HEK293T (cell line): Measurements from ENCODE around the gene MME.
"Not testable (repeated sequence)": the region's sequence is repeated elsewhere in the genome, so short reads cannot be mapped to it uniquely, and the experiment has no call there.

ENCODE experiments used
- CTCF ChIA-PET: fragments of 350-600 bp; formaldehyde crosslinking; extraction: SDS; loops from one replicate; lab custom pipeline; 2021; ENCODE audit warnings: antibody characterized with exemption, inconsistent platforms; lab: Yijun Ruan, JAX
- POLR2A ChIA-PET: fragments of 350-600 bp; formaldehyde crosslinking; extraction: SDS; loops from one replicate; lab custom pipeline; 2020; ENCODE audit warnings: antibody characterized with exemption, inconsistent platforms; lab: Yijun Ruan, JAX
- DNase-seq: peaks from one replicate; pipeline ENCODE4 v3.0.0; 2012; ENCODE audit warnings: mixed read lengths; ENCODE audit errors: extremely low spot score
- ARNT ChIP-seq: fragments of 450-650 bp; IDR thresholded peaks from 2 replicates; pipeline ENCODE4 v1.6.1; 2017; ENCODE audit warnings: mild to moderate bottlenecking
- BHLHE40 ChIP-seq: fragments of 450-650 bp; IDR thresholded peaks from 2 replicates; pipeline ENCODE4 v1.6.1; 2016; ENCODE audit warnings: mild to moderate bottlenecking, moderate library complexity, borderline replicate concordance
- CTBP1 ChIP-seq: fragments of 450-650 bp; IDR thresholded peaks from 2 replicates; pipeline ENCODE4 v1.6.1; 2016; ENCODE audit warnings: borderline replicate concordance
- ELF4 ChIP-seq: fragments of 450-650 bp; IDR thresholded peaks from 2 replicates; pipeline ENCODE4 v1.6.1; 2017; ENCODE audit warnings: antibody characterized with exemption
- FOXA1 ChIP-seq: fragments of 450-650 bp; IDR thresholded peaks from 2 replicates; pipeline ENCODE4 v1.6.1; 2016; ENCODE audit warnings: mild to moderate bottlenecking
- FOXK2 ChIP-seq: fragments of 450-650 bp; IDR thresholded peaks from 2 replicates; pipeline ENCODE4 v1.6.1; 2016; ENCODE audit warnings: mild to moderate bottlenecking
- FOXM1 ChIP-seq: fragments of 450-650 bp; IDR thresholded peaks from 2 replicates; pipeline ENCODE4 v1.6.1; 2017; ENCODE audit warnings: mild to moderate bottlenecking, borderline replicate concordance
- HDGF ChIP-seq: fragments of 450-650 bp; IDR thresholded peaks from 2 replicates; pipeline ENCODE4 v1.6.1; 2017; ENCODE audit warnings: antibody characterized with exemption, borderline replicate concordance
- L3MBTL2 ChIP-seq: fragments of 450-650 bp; conservative IDR thresholded peaks from 2 replicates; pipeline ENCODE4 v1.6.1; 2016; ENCODE audit warnings: mild to moderate bottlenecking
- LEF1 ChIP-seq: fragments of 450-650 bp; IDR thresholded peaks from 2 replicates; pipeline ENCODE4 v1.6.1; 2017; ENCODE audit warnings: mild to moderate bottlenecking, borderline replicate concordance
- NFRKB ChIP-seq: fragments of 450-650 bp; IDR thresholded peaks from 2 replicates; pipeline ENCODE4 v1.6.1; 2016; ENCODE audit warnings: mild to moderate bottlenecking, moderate library complexity
- PKNOX1 ChIP-seq: fragments of 450-650 bp; IDR thresholded peaks from 2 replicates; pipeline ENCODE4 v1.6.1; 2016
- SP1 ChIP-seq: fragments of 450-650 bp; IDR thresholded peaks from 2 replicates; pipeline ENCODE4 v1.6.1; 2017
- SUZ12 ChIP-seq: fragments of 450-650 bp; IDR thresholded peaks from 2 replicates; pipeline ENCODE4 v1.6.1; 2016; ENCODE audit warnings: mild to moderate bottlenecking
- TARDBP ChIP-seq: fragments of 450-650 bp; IDR thresholded peaks from 2 replicates; pipeline ENCODE4 v1.6.1; 2016
- ZNF384 ChIP-seq: fragments of 450-650 bp; IDR thresholded peaks from 2 replicates; pipeline ENCODE4 v1.6.1; 2016

Gene MME

GRCh38 chr3:155130001-155130400 lies 49.9 kb downstream of the MME start:
- POLR2A ChIA-PET = no interaction called here
- no peak for DNase-seq
- TF ChIP-seq TARDBP = no peak
- TF ChIP-seq HDGF = no peak
- no peak for TF ChIP-seq ZNF384
- no peak for TF ChIP-seq LEF1
- no peak for TF ChIP-seq PKNOX1
- no peak for TF ChIP-seq FOXA1
- TF ChIP-seq FOXK2 = no peak
- no peak for TF ChIP-seq L3MBTL2
- TF ChIP-seq CTBP1 = no peak
- no peak for TF ChIP-seq ARNT
- TF ChIP-seq SP1 = no peak
- TF ChIP-seq SUZ12 = no peak
- no peak for TF ChIP-seq ELF4
- TF ChIP-seq FOXM1 = no peak
- TF ChIP-seq BHLHE40 = no peak
- no peak for TF ChIP-seq NFRKB
- CTCF ChIA-PET = no interaction called here

GRCh38 chr3:155131104-155131503 lies 51.0 kb downstream of the MME start:
- TF ChIP-seq SUZ12 (no peak), ZNF384 (no peak), ARNT (no peak), FOXK2 (no peak), L3MBTL2 (no peak), FOXM1 (no peak), ELF4 (no peak), HDGF (no peak), FOXA1 (no peak), CTBP1 (no peak), NFRKB (no peak), TARDBP (no peak), SP1 (no peak), BHLHE40 (no peak), PKNOX1 (no peak), LEF1 (no peak)
- ChIA-PET POLR2A (no interaction called here), CTCF (no interaction called here)

GRCh38 chr3:155134311-155134710 lies 54.2 kb downstream of the MME start:
- DNase-seq, POLR2A ChIA-PET, CTCF ChIA-PET: not testable (repeated sequence)

More at GRCh38 chr3:155131104-155131503, 51.0 kb downstream of the MME start:
- no peak for DNase-seq

GRCh38 chr3:155135003-155135402 lies 54.9 kb downstream of the MME start:
- TF ChIP-seq L3MBTL2 (no peak), SUZ12 (no peak), ARNT (no peak), BHLHE40 (no peak), ZNF384 (no peak), LEF1 (no peak), SP1 (no peak), ELF4 (no peak), FOXK2 (no peak), CTBP1 (no peak), NFRKB (no peak), PKNOX1 (no peak), HDGF (no peak), FOXA1 (no peak), TARDBP (no peak), FOXM1 (no peak)
- ChIA-PET POLR2A (no interaction called here), CTCF (no interaction called here)
- no peak for DNase-seq

- ChIA-PET POLR2A (no interaction called here), CTCF (no interaction called here)
- DNase-seq = no peak
- TF ChIP-seq ZNF384 (no peak), CTBP1 (no peak), SP1 (no peak), ELF4 (no peak)
Observed at GRCh38 chr3:155138677-155139076, 58.6 kb downstream of the MME start.

- POLR2A ChIA-PET = no interaction called here
- no peak for DNase-seq
- CTCF ChIA-PET = no interaction called here
Observed at GRCh38 chr3:155147588-155147987, 67.5 kb downstream of the MME start.

More at GRCh38 chr3:155147588-155147987, 67.5 kb downstream of the MME start:
- TF ChIP-seq PKNOX1 = no peak
- no peak for TF ChIP-seq NFRKB
- no peak for TF ChIP-seq FOXM1
- no peak for TF ChIP-seq LEF1
- no peak for TF ChIP-seq HDGF
- no peak for TF ChIP-seq SUZ12
- TF ChIP-seq FOXK2 = no peak
- no peak for TF ChIP-seq L3MBTL2
- no peak for TF ChIP-seq ARNT
- TF ChIP-seq ELF4 = no peak
- no peak for TF ChIP-seq SP1
- TF ChIP-seq CTBP1 = no peak
